ENCODE measurements around the gene HTR3A.

HTR3A gene

DNA sequence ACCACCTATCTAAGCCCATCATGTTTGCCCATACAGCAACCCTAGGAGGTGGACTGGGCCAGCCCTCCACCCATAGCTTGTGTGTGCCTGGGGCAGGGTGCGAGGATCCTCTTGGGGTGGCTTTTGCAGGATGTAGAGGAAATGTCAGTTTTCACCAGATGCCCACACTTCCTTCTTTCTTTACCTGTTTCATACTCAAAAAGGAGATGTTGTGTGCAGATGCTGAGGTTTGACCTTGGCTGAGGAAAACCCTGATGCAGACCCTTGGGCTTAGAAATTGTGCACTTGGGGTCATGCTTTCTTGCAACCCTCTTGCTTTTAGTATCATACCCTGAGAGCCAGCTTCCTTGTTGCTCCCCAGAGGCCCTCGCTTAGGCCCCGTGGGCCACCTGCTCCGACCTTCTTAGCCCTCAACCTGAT lies 2.2 kb downstream of the HTR3A start:
- no CpG with 5 or more reads among the region's 4 CpGs for WGBS (ENCODE audit: extremely low coverage, insufficient coverage, insufficient read length)
- peaks cover 2% of the 10 kb centered on the region for H3K9me3 ChIP-seq (ENCODE audit: insufficient read depth, low read depth, low read length)
- no peak overlapping the region for H3K4me2 ChIP-seq (ENCODE audit: low read length)
- no peak overlapping the region for H3K14ac ChIP-seq (ENCODE audit: low read length)
- H3K36me3 ChIP-seq (ENCODE audit: control insufficient read depth in 1 of 2, insufficient read depth in 2 of 2, low read length in 2 of 2), result no peaks in the 10 kb centered on the region
- H2BK5ac ChIP-seq (ENCODE audit: low read depth, low read length, poor library complexity), result no peak overlapping the region
- no peaks in the 10 kb centered on the region for H3K27me3 ChIP-seq (ENCODE audit: insufficient read depth, low read length)
- no peak overlapping the region for H3K4me3 ChIP-seq (ENCODE audit: low read depth, low read length)
- H3K18ac ChIP-seq (ENCODE audit: low read length), result no peak overlapping the region
- H4K12ac ChIP-seq (ENCODE audit: low read depth, low read length), result no peak overlapping the region
- DNase-seq, result no peak
- H2BK120ac ChIP-seq (ENCODE audit: insufficient read depth, low read length, poor library complexity), result no peak overlapping the region
- H2BK12ac ChIP-seq (ENCODE audit: low read length), result no peak overlapping the region
- H3K4ac ChIP-seq (ENCODE audit: low read depth, low read length), result no peak overlapping the region
- no peak overlapping the region for H2AFZ ChIP-seq (ENCODE audit: insufficient read depth, low read length, poor library complexity)
- no peak overlapping the region for H3K9ac ChIP-seq (ENCODE audit: low read length)
- H2AK5ac ChIP-seq (ENCODE audit: low read length), result no peak overlapping the region
- H3K23ac ChIP-seq (ENCODE audit: low read length), result no peak overlapping the region
- no peaks in the 10 kb centered on the region for H3K79me1 ChIP-seq (ENCODE audit: low read length)
- H3K4me1 ChIP-seq (ENCODE audit: control insufficient read depth in 1 of 2, insufficient read depth in 2 of 2, low read length in 2 of 2), result peaks cover 5 to 7% of the 10 kb centered on the region in 2 experiments
- no peak overlapping the region for H3K27ac ChIP-seq (ENCODE audit: low read depth, low read length)
- H4K91ac ChIP-seq (ENCODE audit: low read depth, low read length), result no peak overlapping the region
- no peak overlapping the region for H4K8ac ChIP-seq (ENCODE audit: low read depth, low read length)
- H3K79me2 ChIP-seq (ENCODE audit: control insufficient read depth, insufficient read depth, low read length, poor library complexity), result no peaks in the 10 kb centered on the region

DNA sequence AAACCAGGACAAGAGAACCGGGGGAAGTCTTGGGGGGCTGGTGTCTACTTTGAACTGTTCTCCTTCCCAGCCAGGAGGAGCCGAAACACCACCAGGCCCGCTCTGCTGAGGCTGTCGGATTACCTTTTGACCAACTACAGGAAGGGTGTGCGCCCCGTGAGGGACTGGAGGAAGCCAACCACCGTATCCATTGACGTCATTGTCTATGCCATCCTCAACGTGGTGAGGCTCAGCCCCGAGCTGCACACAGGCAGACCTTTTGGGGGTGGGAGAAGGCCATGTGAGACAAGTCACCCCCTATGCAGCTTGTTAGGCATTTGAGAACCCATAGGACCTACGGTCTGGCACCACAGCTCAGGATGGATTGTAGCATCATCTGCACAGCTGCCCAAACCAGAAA lies 2.8 kb downstream of the HTR3A start:
- Histone ChIP-seq H2AFZ (ENCODE audit: insufficient read depth, low read length, poor library complexity) (no peak overlapping the region), H3K79me2 (ENCODE audit: control insufficient read depth, insufficient read depth, low read length, poor library complexity) (no peaks in the 10 kb centered on the region), H2AK5ac (ENCODE audit: low read length) (no peak overlapping the region), H2BK120ac (ENCODE audit: insufficient read depth, low read length, poor library complexity) (no peak overlapping the region), H3K23ac (ENCODE audit: low read length) (no peak overlapping the region), H3K18ac (ENCODE audit: low read length) (no peak overlapping the region), H4K91ac (ENCODE audit: low read depth, low read length) (no peak overlapping the region), H3K4me3 (ENCODE audit: low read depth, low read length) (no peak overlapping the region), H2BK12ac (ENCODE audit: low read length) (no peak overlapping the region), H4K8ac (ENCODE audit: low read depth, low read length) (no peak overlapping the region), H3K27ac (ENCODE audit: low read depth, low read length) (no peak overlapping the region), H3K4me1 (ENCODE audit: control insufficient read depth in 1 of 2, insufficient read depth in 2 of 2, low read length in 2 of 2) (peaks cover 5 to 7% of the 10 kb centered on the region in 2 experiments), H3K4ac (ENCODE audit: low read depth, low read length) (no peak overlapping the region), H3K9me3 (ENCODE audit: insufficient read depth, low read depth, low read length) (peaks cover 2% of the 10 kb centered on the region), H3K79me1 (ENCODE audit: low read length) (no peaks in the 10 kb centered on the region), H3K36me3 (ENCODE audit: control insufficient read depth in 1 of 2, insufficient read depth in 2 of 2, low read length in 2 of 2) (no peaks in the 10 kb centered on the region), H3K27me3 (ENCODE audit: insufficient read depth, low read length) (no peaks in the 10 kb centered on the region), H3K9ac (ENCODE audit: low read length) (no peak overlapping the region), H3K14ac (ENCODE audit: low read length) (no peak overlapping the region), H3K4me2 (ENCODE audit: low read length) (no peak overlapping the region), H4K12ac (ENCODE audit: low read depth, low read length) (no peak overlapping the region), H2BK5ac (ENCODE audit: low read depth, low read length, poor library complexity) (no peak overlapping the region)
- no CpG with 5 or more reads among the region's 11 CpGs for WGBS (ENCODE audit: extremely low coverage, insufficient coverage, insufficient read length)
- DNase-seq, result no peak

DNA sequence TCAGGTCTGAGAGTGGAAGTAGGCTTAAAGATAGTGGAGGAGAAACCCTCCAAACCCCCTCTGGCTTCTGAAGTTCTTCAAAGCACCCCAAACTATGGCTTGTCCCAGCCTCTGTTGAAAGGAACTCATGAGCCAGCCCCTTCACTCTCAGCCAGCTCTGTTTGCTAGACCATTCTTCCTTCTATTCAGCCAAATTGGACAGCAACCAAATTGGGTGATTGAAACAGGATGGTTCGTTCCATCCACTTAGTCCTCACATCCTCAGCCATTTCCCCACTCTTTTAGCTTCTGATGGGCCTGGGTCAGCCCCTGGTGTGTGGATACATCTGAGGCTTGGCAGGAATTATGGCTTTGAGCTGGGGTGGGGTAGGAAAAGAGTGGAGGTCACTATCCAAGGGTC lies 4.5 kb downstream of the HTR3A start:
- H3K27ac ChIP-seq (ENCODE audit: low read depth, low read length), result no peak overlapping the region
- H3K4me2 ChIP-seq (ENCODE audit: low read length), result no peak overlapping the region
- no peak overlapping the region for H3K4me3 ChIP-seq (ENCODE audit: low read depth, low read length)
- H2BK12ac ChIP-seq (ENCODE audit: low read length), result no peak overlapping the region
- H2BK120ac ChIP-seq (ENCODE audit: insufficient read depth, low read length, poor library complexity), result no peak overlapping the region
- H3K36me3 ChIP-seq (ENCODE audit: control insufficient read depth in 1 of 2, insufficient read depth in 2 of 2, low read length in 2 of 2), result no peaks in the 10 kb centered on the region
- no CpG with 5 or more reads among the region's 1 CpG for WGBS (ENCODE audit: extremely low coverage, insufficient coverage, insufficient read length)
- H4K91ac ChIP-seq (ENCODE audit: low read depth, low read length), result no peak overlapping the region
- H3K79me1 ChIP-seq (ENCODE audit: low read length), result no peaks in the 10 kb centered on the region
- no peak overlapping the region for H4K12ac ChIP-seq (ENCODE audit: low read depth, low read length)
- no peak overlapping the region for H2AK5ac ChIP-seq (ENCODE audit: low read length)
- H3K4me1 ChIP-seq (ENCODE audit: control insufficient read depth in 1 of 2, insufficient read depth in 2 of 2, low read length in 2 of 2), result peaks cover 5 to 7% of the 10 kb centered on the region in 2 experiments
- peaks cover 2% of the 10 kb centered on the region for H3K9me3 ChIP-seq (ENCODE audit: insufficient read depth, low read depth, low read length)
- no peak overlapping the region for H3K9ac ChIP-seq (ENCODE audit: low read length)
- H3K27me3 ChIP-seq (ENCODE audit: insufficient read depth, low read length), result no peaks in the 10 kb centered on the region
- H2AFZ ChIP-seq (ENCODE audit: insufficient read depth, low read length, poor library complexity), result no peak overlapping the region
- no peak overlapping the region for H3K23ac ChIP-seq (ENCODE audit: low read length)
- H3K79me2 ChIP-seq (ENCODE audit: control insufficient read depth, insufficient read depth, low read length, poor library complexity), result no peaks in the 10 kb centered on the region
- no peak overlapping the region for H3K14ac ChIP-seq (ENCODE audit: low read length)
- H4K8ac ChIP-seq (ENCODE audit: low read depth, low read length), result no peak overlapping the region
- H2BK5ac ChIP-seq (ENCODE audit: low read depth, low read length, poor library complexity), result no peak overlapping the region
- H3K18ac ChIP-seq (ENCODE audit: low read length), result no peak overlapping the region
- no peak overlapping the region for H3K4ac ChIP-seq (ENCODE audit: low read depth, low read length)
- DNase-seq, result no peak

DNA sequence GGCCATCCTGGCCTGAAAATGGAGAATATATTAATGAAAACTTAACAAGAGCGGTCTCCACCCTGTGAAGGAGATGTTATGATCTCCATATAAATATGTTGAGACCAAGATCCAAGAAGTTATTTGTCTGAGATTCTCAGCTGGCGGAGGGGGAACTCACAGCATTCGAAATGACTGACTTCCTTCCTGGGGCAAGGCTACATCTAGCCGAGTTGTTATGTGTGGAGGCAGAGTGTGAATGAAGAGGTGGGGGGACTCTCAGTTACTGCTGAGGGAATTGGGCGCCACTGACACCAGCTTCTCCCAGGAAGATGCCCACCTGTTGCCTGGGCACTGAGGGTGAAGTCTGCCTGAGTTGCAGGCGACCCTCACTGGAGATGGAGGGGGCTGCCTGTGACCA lies 5.9 kb downstream of the HTR3A start:
- no peak for DNase-seq
- Histone ChIP-seq H3K79me2 (ENCODE audit: control insufficient read depth, insufficient read depth, low read length, poor library complexity) (no peaks in the 10 kb centered on the region), H2AK5ac (ENCODE audit: low read length) (no peak overlapping the region), H2BK12ac (ENCODE audit: low read length) (no peak overlapping the region), H4K8ac (ENCODE audit: low read depth, low read length) (no peak overlapping the region), H3K4ac (ENCODE audit: low read depth, low read length) (no peak overlapping the region), H3K18ac (ENCODE audit: low read length) (no peak overlapping the region), H2AFZ (ENCODE audit: insufficient read depth, low read length, poor library complexity) (no peak overlapping the region), H3K79me1 (ENCODE audit: low read length) (no peaks in the 10 kb centered on the region), H3K27me3 (ENCODE audit: insufficient read depth, low read length) (no peaks in the 10 kb centered on the region), H3K4me2 (ENCODE audit: low read length) (no peak overlapping the region), H3K9ac (ENCODE audit: low read length) (no peak overlapping the region), H4K12ac (ENCODE audit: low read depth, low read length) (no peak overlapping the region), H3K36me3 (ENCODE audit: control insufficient read depth in 1 of 2, insufficient read depth in 2 of 2, low read length in 2 of 2) (no peaks in the 10 kb centered on the region), H3K27ac (ENCODE audit: low read depth, low read length) (no peak overlapping the region), H3K9me3 (ENCODE audit: insufficient read depth, low read depth, low read length) (peaks cover 2% of the 10 kb centered on the region), H2BK120ac (ENCODE audit: insufficient read depth, low read length, poor library complexity) (no peak overlapping the region), H3K4me1 (ENCODE audit: control insufficient read depth in 1 of 2, insufficient read depth in 2 of 2, low read length in 2 of 2) (no peaks in the 10 kb centered on the region), H2BK5ac (ENCODE audit: low read depth, low read length, poor library complexity) (no peak overlapping the region), H3K23ac (ENCODE audit: low read length) (no peak overlapping the region), H4K91ac (ENCODE audit: low read depth, low read length) (no peak overlapping the region), H3K14ac (ENCODE audit: low read length) (no peak overlapping the region), H3K4me3 (ENCODE audit: low read depth, low read length) (no peak overlapping the region)
- no CpG with 5 or more reads among the region's 6 CpGs for WGBS (ENCODE audit: extremely low coverage, insufficient coverage, insufficient read length)

Measured in trophoblast cell (in vitro differentiated cells and primary cell).